Stimulated activated CD4-positive, alpha-beta T cell treated with anti-CD3 and anti-CD28 coated beads, Interleukin-12 subunit alpha, Interleukin-12 subunit beta, amount 100 ng/mL, for 24 hours (primary cell): ENCODE data around the gene MKX.

Experiments used
- DNase-seq, 2 experiments: peaks; one replicate each; pipeline ENCODE4 v3.0.0-alpha.2; 2020; ENCODE audit warnings: low read depth in 2 of 2

MKX gene

DNA sequence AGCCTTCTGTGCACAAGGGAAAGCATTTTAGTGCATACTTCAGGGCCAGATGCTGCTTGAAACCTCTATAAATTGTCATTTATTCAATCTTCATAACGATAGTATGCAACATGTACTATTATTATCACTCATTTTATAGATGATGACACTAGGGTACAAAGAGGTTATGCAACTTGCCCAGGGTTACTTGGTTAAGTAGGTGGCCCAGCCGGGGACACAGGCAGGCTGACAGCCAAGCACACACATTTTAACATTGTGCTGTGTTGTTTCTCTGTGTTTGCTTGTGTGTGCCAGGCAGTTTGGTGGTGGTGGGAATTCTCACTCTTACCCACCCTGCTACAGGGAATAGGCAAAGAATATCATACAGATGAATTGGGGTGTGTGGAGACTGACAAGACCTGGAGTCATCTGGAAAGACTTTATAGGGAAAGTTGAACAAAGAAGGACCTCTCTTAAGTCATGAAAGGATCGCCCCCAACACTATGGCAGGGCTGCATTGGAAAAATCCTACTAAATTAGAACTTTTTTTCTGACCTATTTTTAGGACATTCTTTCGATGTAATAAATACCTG is 98.9 kb downstream of the MKX start:
- DNase-seq = no peak

GRCh38 chr10:27646194-27646593 is 99.4 kb downstream of the MKX start:
- DNase-seq = no peak

DNA sequence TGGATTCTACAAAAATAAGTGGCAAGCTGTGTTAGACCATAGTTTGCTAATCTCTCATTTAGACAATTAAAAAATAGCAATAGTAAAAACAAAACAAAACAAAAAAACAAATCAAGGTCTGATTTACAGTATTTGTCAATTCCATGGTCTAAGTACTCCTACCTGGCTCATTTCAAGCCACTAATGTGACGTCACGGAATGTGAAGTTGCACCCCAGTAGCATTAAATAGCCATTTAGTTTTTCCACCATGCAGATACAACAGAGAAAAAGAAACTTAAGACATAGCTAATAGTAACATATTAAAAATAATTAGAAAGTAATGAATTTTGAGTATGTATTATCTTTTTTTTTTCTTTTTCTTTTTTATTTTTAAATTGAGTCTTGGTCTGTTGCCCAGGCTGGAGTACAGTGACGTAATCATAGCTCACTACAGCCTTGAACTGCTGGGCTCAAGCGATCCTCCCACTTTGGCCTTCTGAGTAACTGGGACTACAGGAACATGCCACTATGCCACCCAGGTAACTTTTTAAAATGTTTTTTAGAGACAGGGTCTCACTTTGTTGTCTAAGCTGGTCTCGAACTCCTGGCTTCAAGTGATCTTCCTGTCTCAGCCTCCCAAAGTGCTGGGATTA is 101.2 kb downstream of the MKX start:
- DNase-seq = no peak

GRCh38 chr10:27643301-27643700 is 102.3 kb downstream of the MKX start:
- no peak for DNase-seq

DNA sequence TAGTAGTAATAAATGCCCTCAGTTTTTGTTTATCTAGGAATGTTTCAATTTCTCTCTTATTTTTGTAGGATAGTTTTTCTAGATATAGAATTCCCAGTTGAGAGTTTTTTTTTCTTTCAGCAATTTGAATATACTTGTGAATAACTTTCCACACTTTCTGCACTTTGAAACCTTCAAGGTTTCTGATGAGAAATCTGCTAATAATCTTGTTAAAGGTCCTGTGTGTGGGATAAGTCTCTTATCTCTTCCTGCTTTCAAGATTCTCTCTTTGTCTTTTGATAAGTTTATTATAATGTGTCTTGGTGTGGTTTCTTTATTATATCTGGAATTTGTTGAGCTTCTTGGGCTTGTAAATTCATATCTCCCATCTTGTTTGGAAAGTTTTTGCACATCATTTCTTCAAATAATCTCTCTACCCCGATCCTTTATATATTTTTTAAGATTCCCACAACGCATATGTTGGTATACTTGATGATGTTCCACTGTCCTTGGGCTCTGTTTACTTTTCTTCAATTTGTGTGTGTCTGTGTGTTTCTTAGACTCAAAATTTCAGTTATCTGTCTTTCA is 103.5 kb downstream of the MKX start:
- no peak for DNase-seq

- no peak for DNase-seq
These were observed 107.4 kb downstream of the MKX start for GRCh38 chr10:27638071-27638750.

DNA sequence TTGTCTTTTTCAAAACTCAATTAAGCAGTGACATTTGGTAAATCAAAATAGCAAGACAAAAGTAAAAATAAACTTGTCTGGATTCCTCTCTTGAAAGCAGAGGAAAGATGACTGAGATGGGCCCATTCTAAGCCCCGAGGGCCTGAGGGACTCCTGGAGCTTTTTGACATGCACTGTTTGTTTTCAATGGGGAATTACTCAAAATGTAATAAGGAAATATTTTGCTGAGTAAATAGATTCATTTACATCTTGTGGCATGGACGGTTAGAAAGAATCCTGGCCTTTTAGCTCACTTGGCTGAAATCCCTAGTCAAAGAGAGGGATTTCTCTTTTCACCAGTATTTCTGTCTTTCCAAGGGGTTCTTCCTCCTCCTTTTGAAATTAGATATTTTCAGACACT is 108.0 kb downstream of the MKX start:
- no peak for DNase-seq

DNA sequence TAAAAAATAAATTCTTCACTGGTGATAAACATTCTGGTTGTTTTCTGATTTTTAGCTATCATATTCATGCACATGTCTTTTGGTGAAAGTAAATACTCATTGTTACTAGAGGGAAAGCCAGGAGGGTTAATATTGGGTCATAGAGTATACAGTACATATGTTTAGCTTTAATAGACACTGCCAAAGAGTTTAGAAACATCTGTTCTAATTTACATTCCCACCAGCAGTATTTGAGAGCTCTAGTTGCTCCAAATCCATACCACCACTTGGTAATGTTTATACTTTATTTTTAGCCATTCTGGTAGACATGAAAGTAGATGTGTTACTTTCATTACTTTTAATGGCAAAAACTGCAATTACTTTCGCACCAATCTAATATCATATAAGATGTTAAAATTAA is 108.8 kb downstream of the MKX start:
- DNase-seq = no peak

- no peak for DNase-seq
These were observed 109.8 kb downstream of the MKX start for GRCh38 chr10:27635699-27636270.

GRCh38 chr10:27635290-27635689 is 110.3 kb downstream of the MKX start:
- no peak for DNase-seq

- no peak for DNase-seq
These were observed 117.0 kb downstream of the MKX start for GRCh38 chr10:27628621-27629020.

- no peak for DNase-seq
These were observed 118.7 kb downstream of the MKX start for GRCh38 chr10:27626890-27627289.

DNA sequence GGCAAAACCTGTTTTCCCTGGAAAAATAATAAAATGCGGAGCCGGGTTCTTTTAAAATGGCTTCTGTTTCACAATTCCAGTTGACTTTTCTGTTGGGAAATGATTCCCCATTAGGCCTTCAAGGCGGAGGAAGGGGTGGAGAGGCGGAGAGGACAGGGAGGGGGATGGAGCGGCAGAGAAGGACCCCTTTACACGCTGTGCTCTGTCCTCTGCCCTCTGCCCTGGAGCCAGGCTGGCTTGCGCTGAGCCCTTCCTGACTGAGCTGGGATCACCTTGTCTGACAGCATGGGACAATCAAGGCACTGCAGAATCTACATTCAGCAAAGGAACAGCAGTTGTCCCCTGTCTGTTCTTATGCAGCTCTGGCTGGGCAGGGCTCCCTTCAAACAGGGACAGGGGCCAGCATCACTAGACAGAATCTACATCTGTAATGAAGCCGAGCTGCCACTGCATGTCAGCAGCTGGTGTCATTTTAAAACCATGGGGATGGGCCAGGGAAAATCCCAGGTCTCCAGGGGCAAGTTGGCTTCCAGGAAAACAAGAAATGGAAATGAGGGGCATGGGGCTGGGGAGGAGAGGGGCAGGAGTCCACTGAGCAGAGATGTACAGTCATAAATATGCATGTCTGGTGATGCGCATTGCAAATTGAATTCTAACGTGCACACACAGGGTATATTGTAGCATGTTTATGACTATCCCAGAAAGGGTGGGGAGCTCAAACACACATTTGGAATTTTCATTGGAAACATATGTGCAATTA is 120.0 kb downstream of the MKX start:
- DNase-seq = no peak

DNA sequence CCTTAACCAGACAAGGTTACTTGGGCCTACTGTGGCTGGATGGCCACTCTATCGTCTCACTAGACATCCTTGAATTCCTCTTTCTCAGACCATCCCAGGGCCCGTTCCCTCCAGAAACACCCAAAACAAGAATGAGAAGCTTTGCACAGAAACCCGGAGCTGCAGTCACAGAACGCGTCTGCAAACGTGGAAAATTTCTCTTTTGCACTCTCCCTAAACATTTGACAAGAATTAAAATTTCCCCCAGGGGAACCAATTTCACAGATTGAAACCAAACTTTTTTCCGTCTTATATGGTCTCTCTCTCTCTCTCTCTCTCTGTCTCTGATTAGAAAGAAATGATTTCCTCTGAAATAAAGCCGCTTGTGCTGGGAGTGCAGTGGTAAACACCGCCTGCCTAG is 120.7 kb downstream of the MKX start:
- no peak for DNase-seq
